ENCODE data around the gene ZNF277. TPM values are rescaled to one million over a fixed set of nuclear protein-coding genes. Genes with fewer than 3 reads are reported as not detected.

The ZNF277 gene
- total RNA-seq, 2 donors from 2014 or later: 27.9 to 41.5 TPM

GRCh38 chr7:112266141-112266540 lies 59.6 kb downstream of the ZNF277 start:
- ATAC-seq (ENCODE audit: insufficient number of reproducible peaks, low FRiP score, low read depth): no peak
- Histone ChIP-seq H3K27me3 (replicated peaks; ENCODE audit: insufficient read depth) (no peaks in the 10 kb centered on the region), H3K9me3 (no peaks in the 10 kb centered on the region), H3K27ac (no peak overlapping the region), H3K4me1 (ENCODE audit: control insufficient read depth in 1 of 2, low read depth in 2 of 2) (no peaks in the 10 kb centered on the region), H3K36me3 (no peaks in the 10 kb centered on the region), H3K4me3 (no peak overlapping the region)
- no peak for TF ChIP-seq CTCF (IDR thresholded peaks at IDR 0.05)
- DNase-seq (ENCODE audit: low spot score): no peak

- no peak for ATAC-seq (ENCODE audit: insufficient number of reproducible peaks, low FRiP score, low read depth)
- no peak overlapping the region for H3K27ac ChIP-seq
- no peaks in the 10 kb centered on the region for H3K36me3 ChIP-seq
- no peak for TF ChIP-seq CTCF (IDR thresholded peaks at IDR 0.05)
- DNase-seq (ENCODE audit: low spot score): no peak
- no peaks in the 10 kb centered on the region for H3K27me3 ChIP-seq (replicated peaks; ENCODE audit: insufficient read depth)
- H3K4me3 ChIP-seq: no peak overlapping the region
- H3K4me1 ChIP-seq (ENCODE audit: control insufficient read depth in 1 of 2, low read depth in 2 of 2): no peaks in the 10 kb centered on the region
- H3K9me3 ChIP-seq: no peaks in the 10 kb centered on the region
Measured at GRCh38 chr7:112266595-112267270, 60.2 kb downstream of the ZNF277 start.

GRCh38 chr7:112267944-112268691 lies 61.6 kb downstream of the ZNF277 start:
- no peak overlapping the region for H3K4me3 ChIP-seq
- no peak for TF ChIP-seq CTCF (IDR thresholded peaks at IDR 0.05)
- H3K9me3 ChIP-seq: no peaks in the 10 kb centered on the region
- no peak overlapping the region for H3K27ac ChIP-seq
- H3K36me3 ChIP-seq: no peaks in the 10 kb centered on the region
- DNase-seq (ENCODE audit: low spot score): no peak
- no peaks in the 10 kb centered on the region for H3K4me1 ChIP-seq (ENCODE audit: control insufficient read depth in 1 of 2, low read depth in 2 of 2)
- no peaks in the 10 kb centered on the region for H3K27me3 ChIP-seq (replicated peaks; ENCODE audit: insufficient read depth)
- ATAC-seq (ENCODE audit: insufficient number of reproducible peaks, low FRiP score, low read depth): no peak

- Histone ChIP-seq H3K9me3 (no peaks in the 10 kb centered on the region), H3K36me3 (no peaks in the 10 kb centered on the region), H3K4me3 (no peak overlapping the region), H3K27ac (no peak overlapping the region), H3K27me3 (replicated peaks; ENCODE audit: insufficient read depth) (no peaks in the 10 kb centered on the region), H3K4me1 (ENCODE audit: control insufficient read depth in 1 of 2, low read depth in 2 of 2) (no peaks in the 10 kb centered on the region)
- ATAC-seq (ENCODE audit: insufficient number of reproducible peaks, low FRiP score, low read depth) (no peak), DNase-seq (ENCODE audit: low spot score) (no peak)
- TF ChIP-seq CTCF (IDR thresholded peaks at IDR 0.05): no peak
Measured at GRCh38 chr7:112271162-112271561, 64.7 kb downstream of the ZNF277 start.

- no peak for TF ChIP-seq CTCF (IDR thresholded peaks at IDR 0.05)
- DNase-seq (ENCODE audit: low spot score) (no peak), ATAC-seq (ENCODE audit: insufficient number of reproducible peaks, low FRiP score, low read depth) (no peak)
- no peaks in the 10 kb centered on the region for H3K9me3 ChIP-seq
- no peaks in the 10 kb centered on the region for H3K27me3 ChIP-seq (replicated peaks; ENCODE audit: insufficient read depth)
- H3K4me3 ChIP-seq: no peak overlapping the region
- no peaks in the 10 kb centered on the region for H3K4me1 ChIP-seq (ENCODE audit: control insufficient read depth in 1 of 2, low read depth in 2 of 2)
- H3K27ac ChIP-seq: no peak overlapping the region
- no peaks in the 10 kb centered on the region for H3K36me3 ChIP-seq
Measured at GRCh38 chr7:112272921-112273561, 66.5 kb downstream of the ZNF277 start.
